GM21717 (cell line): ENCODE data around the gene DNA2.

ENCODE experiments used
- ATAC-seq: cut with Tn5 transposase; IDR thresholded peaks from one replicate; pipeline ENCODE4 v1.9.1; 2021; ENCODE audit warnings: mild to moderate bottlenecking, moderate library complexity; ENCODE audit not compliant: unreplicated experiment

Gene DNA2

DNA sequence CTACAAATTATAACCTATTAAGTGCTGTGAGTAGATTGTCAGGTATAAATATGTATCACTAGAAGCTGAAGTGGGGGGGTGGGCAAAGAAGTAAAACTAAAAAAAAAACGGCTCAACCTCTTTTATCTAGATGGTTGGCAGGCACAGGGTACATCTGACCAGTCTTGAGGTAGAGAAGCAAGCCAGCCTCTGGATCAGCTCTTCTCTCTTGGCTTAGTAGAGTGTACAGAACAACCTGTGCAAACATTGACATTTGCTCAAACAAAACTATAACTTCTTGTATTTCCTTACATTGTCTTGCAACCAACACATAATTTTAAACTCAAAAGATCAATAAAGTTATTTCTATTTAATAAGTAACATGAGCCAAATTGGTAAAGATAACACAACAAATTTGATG, 25.6 kb downstream of the DNA2 start:
- ATAC-seq, result no peak

DNA sequence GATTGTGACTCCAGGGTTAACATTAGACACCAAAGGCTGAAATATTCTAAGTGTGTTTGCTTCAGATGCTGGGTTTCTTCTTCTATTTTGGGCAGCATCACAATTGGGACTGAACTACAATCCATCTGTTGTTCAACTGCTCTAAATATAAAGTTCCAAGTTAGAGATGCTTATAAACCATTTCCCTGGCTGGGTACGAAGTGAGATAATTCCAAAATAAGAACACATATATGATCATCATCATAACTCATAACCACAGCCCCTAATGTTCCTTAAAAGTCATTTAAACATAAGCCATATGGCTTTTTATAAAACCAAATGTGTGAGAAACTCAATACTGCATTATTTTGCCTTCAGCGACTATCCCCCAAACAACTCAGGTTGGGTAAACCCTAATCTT, 28.8 kb downstream of the DNA2 start:
- ATAC-seq, result no peak

DNA sequence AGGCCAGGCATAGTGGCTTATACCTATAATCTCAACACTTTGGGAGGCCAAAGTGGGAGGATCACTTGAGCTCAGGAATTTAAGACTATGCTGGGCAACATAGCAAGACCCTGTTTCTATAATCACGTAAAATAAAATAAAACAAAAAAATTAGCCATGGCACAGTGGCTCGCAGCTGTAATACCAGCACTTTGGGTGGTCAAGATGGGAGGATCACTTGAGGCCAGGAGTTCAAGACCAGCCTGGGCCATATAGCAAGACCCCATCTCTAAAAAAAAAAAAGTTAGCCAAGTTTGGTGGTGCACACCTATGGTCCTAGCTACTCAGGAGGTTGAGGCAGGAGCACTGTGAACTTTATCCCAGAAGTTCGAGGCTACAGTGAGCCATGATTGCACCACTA, 30.9 kb downstream of the DNA2 start:
- ATAC-seq, result no peak

DNA sequence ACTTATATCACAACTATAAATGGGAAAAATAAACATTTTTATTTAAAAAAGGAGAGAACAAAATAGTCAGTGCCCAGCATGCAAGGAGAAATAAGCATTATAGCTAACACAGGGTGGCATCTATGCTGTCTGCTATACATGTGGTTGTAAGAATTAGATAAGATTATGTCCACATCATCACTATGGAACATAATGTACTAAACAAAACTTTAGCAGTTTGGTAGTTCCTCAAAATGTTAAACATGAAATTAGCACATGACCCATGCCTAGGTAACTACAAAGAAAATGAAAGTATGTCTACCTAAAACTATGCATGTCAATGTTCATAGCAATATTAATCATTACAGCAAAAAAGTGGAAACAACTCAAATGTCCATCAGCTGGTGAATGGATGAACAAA, 36.0 kb downstream of the DNA2 start:
- ATAC-seq, result no peak

DNA sequence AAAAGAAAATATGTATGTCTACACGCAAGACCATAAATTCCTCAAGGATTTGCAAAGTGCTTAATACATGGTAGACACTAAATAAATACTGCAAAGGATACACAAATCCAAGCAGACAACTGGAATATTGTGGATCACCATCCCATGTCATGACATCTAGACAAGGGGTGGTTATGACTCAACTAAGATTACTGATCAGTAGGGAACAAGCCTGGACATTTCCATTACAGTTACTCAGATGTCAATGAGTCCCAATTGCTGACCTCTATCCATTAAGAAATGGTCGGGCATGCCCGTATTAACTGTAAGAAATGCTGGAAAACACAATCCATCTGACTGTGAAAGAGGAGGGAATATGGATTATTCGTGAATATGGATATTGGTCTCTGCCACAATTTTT, 37.1 kb downstream of the DNA2 start:
- ATAC-seq, result no peak

DNA sequence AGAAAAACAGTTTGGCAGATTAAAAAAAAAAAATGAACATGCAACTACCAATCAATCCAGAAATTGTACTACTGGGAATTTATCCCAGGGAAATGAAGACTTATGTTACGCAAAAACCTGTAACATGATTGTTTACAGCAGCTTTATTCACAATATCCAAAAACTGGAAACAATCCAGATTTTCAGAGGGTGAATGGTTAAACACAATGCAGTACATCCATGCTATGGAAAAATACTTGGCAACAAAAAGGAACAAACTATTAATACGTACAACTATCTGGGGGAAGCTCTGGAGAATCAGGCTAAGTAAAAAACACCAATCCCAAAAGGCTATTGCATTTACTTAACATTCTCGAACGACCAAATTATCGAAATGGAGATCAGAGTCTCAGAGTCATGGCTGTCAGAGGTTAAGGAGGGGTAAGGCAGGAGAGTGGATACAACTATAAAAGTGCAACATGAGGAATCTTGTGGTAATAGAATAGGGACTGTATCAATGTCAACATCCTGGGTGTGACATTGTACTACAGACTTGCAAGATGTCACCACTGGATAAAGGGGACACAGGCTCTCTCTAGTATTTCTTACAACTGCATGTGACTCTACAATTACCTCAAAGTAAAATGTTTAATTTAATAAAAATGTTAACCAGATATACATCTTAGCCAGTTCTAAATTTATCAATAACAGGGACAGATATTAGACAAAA, 43.2 kb downstream of the DNA2 start:
- no peak for ATAC-seq

DNA sequence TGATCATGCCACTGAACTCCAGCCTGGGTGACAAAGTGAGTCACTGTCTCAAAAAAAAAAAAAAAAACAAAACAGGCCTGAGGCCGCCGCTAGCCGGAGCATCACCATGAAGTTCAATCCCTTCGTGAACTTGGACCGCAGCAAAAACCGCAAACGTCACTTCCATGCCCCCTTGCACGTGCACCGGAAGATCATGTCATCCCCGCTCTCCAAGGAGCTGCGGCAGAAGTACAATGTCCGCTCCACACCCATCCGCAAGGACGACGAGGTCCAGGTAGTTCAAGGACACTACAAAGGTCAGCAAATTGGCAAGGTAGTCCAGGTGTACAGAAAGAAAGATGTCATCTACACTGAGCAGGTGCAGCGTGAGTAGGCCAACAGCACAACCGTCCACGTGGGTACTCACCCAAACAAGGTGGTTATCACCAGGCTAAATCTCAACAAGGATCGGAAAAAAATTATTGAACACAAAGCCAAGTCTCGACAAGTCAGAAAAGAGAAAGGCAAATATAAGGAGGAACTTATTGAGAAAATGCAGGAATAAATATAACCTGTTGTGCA, 47.2 kb downstream of the DNA2 start:
- no peak for ATAC-seq

DNA sequence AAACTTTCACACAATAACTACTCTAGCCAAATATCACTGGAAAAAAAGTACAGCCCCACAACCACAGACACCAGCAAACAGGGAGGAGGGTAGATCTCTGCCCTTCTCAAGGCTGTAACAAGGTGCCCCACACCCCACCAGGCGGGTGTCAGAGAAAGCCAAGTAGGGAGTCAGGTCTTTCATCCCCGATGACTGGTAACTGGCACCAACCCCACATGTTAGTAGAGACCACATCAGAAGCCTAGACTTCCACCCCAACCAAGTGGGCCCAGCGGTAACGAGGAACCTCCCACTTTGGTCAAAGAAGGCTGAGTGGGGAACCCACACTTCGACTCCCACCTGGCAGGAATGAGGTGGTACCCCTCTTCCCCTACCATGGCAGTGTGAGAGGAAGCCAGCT, 48.3 kb downstream of the DNA2 start:
- ATAC-seq, result no peak

DNA sequence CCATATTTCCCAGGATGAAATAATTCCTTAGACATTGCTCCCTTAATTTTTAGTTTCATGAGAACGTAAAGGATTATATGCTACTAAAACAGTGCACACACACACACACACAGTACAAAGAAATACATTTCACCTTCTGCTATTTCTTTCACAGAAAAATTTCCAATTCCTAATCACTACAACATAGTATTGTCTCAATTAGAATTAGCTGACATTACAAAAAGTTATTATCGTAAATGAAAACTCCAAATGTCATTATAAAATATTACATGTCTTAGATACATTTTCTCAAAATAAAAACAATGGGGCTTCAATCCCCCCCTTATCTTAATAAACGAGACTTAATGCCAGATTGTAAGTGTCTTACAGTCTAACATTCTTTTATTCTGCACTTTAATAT, 52.4 kb downstream of the DNA2 start:
- no peak for ATAC-seq

DNA sequence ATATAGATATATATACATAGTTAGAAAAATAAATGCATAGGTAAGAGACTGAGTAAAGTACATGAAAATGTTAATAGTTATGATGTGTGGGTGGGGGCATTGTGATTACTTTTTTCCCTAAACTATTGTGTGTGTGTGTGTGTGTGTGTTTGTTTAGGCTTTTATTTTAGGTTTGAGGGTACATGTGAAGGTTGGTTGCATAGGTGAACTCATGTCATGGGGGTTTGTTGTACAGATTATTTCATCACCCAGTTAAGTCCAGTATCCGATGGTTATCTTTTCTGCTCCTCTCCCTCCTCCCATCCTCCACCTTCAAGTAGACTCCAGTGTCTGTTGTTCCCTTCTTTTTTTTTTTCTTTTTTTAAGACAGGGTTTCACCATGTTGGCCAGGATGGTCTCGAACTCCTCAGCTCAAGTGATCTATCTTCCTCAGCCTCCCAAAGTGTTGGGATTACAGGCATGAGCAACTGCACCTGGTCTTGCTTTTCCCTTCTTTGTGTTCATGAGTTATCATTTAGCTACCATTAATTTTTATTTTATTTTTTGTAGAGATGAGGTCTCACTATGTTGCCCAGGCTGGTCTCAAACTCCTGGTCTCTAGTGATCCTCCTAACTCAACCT, 62.8 kb downstream of the DNA2 start:
- ATAC-seq, result no peak

DNA sequence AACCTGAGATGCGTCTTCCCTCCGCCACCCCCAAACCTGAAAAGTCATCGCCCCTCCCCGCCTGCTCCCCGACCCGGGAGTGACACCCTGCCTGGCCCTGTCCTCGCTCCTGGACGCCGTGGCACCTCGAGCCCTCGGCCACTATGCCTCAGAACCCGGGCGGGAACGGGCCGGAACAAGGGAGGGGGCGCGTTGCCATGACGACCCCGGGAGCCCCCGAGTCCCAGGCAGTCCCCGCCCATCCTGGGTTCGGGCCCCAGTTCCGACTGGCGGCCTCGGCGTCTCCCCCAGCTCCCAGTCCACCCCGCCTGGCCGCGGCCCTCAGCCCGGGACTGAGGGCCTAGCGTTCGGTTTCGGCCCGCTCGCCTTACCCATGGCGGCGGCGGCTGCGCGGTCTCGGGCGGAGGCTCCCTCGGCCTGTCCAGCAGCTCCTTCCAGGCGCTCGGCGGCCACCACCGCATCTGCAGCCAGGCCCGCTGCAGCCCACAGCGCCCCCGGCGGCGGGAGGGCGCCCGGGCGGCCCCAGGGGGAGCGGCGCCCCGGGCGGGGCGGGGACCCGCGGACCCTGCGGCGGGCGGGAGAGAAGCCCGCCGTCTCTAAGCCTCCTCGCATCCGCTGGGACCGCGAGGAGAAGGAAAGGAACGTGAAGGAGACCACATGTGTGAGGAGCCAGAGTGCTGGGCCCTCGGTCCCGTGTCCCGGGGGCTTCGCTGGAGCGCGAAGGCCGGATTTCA, 64.8 kb downstream of the DNA2 start, which contains the start of gene RUFY2:
TSS of gene RUFY2 (minus strand) at position 463 of the 734 bp plus-strand sequence. CDS start at position 375, 88 bp downstream.
- peak; percentile 91 for ATAC-seq

DNA sequence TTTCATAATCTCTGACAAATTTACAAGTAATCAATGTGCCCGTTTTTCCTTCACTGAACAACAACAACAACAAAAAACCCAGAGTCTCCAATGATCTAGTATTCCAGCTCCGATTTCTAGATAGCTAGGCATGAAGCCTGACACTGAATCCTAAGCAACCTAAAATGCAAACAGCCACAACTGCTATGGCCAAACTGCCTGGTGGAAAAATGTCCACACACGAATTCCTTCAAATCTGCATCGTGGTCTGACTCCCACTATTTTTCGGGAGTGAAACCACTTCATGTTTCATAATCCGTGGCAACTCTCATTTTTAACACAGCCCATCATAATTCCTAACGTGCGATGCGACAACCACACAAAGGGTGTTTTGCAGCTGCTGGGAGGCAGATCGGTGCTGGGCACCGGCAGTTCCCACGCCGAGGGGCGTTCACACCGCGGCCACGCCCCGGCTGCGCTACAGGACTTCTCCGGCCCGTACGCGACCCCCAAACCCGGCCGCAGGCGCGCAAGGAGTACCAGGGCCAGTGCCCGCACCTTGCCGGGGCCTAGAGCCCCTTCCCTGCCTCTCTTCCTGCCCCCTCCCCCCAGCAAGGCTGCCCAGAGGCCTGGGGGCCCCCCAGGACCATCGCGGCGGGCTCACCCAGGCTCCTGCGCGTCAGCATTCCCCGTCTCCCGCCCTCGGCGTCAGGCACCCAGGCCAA, 65.5 kb downstream of the DNA2 start:
- ATAC-seq, result peak; percentile 51

DNA sequence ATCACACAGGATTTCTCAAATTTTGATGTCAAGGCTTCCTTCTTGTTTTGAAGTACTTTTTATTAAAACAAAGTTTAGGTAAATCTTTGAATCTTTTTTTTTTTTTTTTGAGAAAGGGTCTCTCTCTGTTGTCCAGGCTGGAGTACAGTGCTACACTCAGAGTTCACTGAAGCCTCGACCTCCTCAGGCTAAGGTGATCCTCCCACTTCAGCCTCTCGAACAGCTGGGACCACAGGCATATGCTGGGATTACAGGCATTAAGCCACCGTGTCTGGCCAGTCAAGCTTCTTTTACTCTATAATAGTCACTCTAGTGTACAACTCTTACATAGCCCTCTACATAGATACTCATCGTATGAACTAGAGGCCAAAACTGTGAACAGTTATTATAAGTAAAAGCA, 68.1 kb downstream of the DNA2 start:
- ATAC-seq, result no peak

DNA sequence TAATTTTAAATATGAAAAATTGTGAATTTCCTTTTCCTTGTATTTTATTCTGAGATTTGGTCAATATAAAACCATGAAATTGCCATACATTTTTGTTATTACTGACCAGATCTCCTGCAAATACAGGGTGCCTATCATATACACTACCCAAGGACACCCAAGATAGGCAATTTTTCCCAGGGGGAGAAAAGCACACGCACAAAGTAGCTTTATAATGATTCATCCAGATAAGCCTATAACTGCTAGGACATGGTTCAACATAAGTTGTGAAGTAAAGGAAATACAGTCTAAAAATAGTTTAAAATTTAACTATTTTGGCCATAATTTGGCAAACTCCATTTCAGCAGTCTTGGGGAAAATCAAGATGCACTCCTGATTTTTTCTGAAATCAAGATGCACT, 69.5 kb downstream of the DNA2 start:
- ATAC-seq, result no peak

DNA sequence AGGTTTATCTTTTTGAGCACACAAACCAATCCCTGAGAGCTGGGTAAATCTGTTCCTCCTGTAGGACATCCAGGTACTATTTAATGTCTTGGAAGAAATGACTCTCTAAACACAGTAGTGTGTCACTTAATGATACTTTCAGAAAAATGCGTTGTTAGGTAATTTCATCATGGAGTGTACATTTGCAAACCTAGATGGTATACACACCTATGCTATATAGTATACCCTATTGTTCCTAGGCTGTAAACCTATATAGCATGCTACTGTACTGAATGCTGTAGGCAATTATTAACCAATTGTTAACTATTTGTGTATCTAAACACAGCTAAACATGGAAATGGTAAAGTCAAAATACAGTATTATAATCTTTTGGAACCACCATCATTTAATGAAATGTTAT, 74.8 kb downstream of the DNA2 start:
- no peak for ATAC-seq

DNA sequence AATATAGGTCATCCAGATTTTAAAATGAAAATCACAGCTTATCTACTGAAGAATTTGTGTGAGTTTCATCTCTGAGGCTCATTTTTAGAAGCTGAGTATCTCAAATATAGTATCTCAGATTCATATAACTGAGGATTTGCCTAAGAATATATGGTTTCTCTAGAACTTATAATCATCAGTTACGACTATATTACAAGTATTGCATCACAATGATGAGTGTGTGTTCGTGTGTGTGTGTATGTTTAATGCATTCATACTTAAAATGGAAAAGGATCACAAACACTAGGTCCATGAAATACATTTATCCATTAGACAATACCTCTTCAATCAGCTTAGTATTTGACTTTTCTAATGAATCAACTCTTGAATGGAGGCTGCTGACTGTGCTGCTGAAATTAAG, 86.0 kb downstream of the DNA2 start:
- no peak for ATAC-seq

DNA sequence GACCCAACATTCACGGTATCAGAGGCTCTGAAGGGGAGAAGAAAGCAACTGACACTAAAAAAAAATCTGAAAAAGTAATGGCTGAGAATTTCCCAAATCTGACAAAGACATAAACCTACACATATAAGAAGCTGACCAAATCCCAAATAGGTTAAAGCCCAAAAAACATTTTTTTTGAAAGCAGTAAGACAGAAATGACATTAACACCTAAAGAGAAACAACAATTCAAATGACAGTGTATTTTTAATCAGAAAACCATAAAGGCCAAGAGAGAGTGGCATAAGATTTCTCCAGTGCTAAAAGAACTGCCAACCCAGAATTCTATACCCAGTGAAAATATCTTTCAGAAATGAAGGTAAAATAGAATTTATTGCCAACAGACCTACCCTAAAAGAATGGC, 100.2 kb downstream of the DNA2 start:
- ATAC-seq, result no peak

DNA sequence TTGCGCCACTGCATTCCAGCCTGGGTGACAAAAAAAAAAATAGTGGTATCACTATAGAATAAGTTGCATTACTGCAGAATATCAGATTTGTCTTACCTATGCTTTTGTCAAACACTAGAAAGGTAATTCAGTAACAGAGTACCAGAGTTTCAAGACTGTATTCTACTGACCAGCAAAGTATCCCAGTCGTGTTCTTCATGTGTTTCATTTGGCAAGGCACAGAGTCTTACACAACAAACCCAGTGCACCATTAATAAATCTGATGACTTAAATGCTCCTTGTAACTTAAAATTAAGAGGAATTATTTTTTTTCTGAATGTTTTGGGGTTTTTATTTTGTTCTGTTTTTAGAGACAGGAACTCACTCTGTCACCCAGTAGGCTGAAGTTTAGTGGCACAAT, 104.7 kb downstream of the DNA2 start:
- no peak for ATAC-seq

DNA sequence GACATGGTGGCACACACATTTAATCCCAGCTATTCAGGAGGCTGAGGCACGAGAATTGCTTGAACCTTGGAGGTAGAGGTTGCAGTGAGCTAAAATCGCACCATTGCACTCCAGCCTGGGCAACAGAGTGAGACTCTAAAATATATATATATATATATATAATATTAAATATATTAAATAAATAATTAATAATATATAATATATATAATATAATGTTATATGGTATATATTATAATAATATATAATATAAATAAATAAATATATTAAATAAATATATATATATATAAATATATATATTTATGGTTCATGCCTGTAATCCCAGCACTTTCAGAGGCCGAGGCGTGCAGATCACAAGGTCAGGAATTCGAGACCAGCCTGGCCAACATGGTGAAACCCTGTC, 105.2 kb downstream of the DNA2 start:
- no peak for ATAC-seq

DNA sequence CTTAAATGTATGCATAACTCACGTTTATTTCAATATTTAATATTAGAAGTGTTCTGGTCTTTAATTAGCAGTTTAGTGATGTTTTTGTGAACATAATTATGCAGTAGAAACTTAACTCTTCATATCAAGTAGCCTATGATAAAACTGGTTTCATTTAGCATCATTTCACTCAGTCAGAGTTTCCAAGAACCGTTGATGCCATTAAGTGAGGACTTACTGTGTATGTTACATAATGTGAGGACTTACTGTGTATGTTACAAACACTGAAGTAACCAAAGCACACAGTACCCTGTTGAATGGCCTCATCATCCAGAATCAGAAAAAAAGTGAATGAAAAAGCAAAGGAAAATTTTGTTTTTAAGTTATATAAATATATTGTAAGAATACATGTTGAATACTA, 106.2 kb downstream of the DNA2 start:
- no peak for ATAC-seq
